ENCODE results near the gene C10orf90.
"Not testable (repeated sequence)": the region's sequence is repeated elsewhere in the genome, so short reads cannot be mapped to it uniquely, and the experiment has no call there.

The C10orf90 gene

DNA sequence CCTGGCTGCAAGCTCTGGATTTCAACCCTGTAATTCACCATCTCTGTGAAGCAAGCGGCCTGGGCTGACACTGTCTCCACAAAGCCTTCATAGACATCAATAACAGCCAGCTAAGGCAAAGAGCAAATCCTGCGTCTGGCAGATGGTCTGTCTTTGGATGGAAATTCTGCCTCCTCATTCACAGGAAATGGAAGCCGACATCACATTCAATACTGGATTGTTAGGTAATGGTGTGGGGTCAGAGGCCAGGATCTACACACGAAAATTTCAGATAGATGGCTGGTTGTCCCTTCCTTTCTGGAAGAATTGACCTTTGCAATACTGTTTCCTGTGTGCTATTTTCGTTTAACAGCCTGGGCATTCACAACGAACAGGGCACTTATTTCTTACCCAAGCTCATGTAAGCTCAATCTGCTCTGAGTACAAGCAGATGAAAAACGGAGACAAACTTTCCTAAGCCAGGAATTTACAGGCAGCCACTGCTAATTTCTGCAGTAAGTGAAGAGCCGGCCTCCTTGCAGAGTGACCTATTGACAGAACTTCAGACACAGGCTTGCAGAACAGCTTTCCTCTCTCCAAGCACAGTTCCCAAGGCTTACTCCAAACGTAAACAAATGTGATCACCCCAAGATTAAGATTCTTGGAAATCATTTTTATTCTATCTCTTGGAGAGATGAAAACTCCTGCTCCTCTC lies 279.2 kb downstream of the C10orf90 start:
- peak; percentile 74 for DNase-seq (ENCODE audit: low spot score)

DNA sequence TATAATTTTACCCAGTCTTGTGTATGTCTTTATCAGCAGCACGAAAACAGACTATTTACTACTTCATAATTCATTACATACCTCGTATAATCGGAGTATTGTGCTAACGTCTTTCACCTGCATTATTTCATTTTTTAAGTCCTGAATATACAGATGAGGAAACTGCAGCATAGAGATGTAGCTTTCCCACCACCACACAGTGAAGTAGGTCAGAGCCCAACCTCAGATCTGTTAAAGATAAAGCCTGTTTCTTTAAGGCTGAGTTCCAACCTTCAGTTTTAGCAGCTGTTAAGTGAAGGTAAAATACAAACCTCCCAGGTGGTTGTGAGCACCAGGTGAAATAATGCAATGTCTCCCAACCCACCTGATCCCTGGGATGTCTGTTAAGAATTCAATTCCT lies 280.2 kb downstream of the C10orf90 start:
- no peak for DNase-seq (ENCODE audit: low spot score)

DNA sequence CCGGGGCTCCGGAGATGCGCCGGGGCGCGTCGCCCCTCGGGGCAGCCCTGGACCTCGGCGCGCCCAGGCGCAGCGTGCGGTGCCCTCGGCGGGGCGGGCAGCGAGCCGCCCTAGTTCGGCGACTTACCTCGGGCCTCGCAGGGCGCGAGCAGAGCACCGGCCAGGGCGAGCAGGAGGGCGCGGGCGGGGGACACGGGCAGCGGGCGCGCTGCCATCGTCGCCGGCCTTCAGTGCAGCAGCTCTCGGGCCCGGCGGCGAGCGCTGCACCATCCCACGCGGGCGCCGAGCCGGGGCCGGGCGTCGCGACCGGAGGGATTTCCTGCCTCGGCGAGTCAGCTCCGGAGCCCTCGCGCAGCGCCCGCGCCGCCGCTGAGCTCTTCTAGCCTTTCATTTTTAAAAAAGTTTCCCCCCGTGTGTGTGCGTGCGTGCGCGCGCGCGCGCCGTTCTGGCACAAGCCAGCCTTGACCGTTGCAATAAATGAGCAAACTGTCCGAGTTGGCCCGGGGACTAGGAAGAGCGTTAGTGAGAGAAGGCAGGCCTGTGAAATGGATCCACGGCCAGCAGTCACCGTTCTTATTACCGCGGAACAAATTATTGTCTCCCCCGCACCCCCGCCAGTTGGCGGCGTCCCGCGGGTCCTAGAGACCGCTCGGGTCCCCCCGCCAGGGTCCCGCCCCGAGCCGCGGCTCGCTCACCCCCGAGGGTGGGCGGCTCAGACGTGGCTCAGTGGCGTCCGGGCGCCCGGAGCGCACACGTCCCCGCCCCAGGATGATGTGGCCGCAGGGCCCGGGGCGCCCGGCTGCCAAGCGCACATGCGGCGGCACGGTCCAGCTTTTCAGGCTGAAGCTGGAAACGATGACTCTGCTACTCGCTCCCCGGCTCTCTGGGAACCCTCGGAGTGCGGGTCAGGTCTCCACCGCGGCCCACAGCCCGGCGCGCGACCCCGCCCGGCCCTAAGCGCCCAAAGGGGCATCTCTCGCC lies 282.3 kb downstream of the C10orf90 start, which contains the start of gene ADAM12:
TSS of gene ADAM12 (minus strand) at position 547 of the 981 bp plus-strand sequence. CDS start at position 215, 332 bp downstream.
- peak; percentile 58 for DNase-seq (ENCODE audit: low spot score)

DNA sequence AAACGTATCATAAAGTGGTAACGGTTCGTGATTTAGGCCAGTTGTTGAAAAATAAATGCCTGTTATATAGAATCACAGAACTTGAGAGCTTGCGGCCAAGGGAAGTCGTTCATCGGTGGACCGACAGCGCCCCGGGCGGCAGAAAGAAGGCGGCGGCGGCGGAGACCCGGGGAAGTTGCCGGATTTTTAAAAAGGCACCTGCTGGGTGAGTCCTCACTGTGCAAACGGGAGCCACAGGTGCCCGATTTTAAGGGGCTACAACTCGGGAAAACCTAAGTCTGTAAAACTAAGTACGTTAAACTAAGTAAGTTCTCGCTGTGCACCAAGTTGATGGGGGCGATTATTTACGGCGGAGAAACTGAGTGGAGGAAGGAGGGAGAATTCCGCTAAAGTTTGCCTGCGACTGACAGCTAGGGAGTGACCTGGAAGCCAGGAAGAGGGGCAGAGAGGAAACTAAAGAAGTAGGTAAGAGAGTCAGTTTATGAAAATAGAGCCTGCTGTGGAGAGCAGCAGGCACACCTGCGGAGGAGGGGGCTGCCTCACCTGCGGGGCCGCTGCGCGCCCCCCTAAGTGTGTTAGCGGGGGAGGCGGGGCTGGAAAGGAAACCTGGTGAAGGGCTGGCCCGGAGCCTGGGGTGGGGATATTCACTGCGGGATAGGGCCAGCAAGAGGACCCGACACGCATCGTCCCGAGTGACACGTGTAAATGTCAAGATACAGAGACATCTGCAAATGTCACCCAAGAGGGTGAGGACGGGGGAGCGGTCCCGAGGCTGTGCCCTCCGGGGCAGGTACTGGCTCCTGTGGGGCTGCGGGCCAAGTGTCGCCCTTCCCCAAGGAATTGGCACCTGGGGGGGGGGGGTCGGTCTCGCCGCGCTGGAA lies 283.2 kb downstream of the C10orf90 start:
- DNase-seq (ENCODE audit: low spot score), result peak; percentile 63

DNA sequence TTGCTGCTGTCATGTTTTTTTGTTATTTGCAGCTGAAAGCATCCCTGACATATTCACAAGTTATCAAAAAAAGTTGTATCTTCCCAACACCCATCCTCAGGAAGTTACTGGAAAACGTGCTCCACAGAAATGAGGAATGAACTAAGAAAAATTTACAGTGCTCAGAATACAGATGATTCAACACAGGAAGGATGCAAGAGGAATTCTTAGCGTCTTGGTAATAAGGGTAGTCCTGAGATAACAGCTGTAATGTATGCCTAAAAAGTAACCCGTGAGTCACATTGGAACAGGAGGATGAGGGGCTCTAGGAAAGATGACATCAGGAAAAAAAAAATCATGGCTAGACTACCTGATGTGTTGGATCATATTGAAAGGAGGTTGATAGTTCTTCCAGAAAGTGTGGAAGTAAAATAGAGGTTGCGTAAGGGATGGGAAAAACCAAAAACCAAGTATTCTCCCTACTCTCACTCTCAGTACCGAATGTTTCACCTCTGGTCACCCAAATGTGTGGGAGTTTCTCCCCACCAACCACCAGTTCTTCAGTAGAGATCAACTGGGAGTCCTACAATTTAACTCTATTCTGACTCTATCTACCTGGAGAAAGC lies 286.1 kb downstream of the C10orf90 start:
- peak; percentile 65 for DNase-seq (ENCODE audit: low spot score)

DNA sequence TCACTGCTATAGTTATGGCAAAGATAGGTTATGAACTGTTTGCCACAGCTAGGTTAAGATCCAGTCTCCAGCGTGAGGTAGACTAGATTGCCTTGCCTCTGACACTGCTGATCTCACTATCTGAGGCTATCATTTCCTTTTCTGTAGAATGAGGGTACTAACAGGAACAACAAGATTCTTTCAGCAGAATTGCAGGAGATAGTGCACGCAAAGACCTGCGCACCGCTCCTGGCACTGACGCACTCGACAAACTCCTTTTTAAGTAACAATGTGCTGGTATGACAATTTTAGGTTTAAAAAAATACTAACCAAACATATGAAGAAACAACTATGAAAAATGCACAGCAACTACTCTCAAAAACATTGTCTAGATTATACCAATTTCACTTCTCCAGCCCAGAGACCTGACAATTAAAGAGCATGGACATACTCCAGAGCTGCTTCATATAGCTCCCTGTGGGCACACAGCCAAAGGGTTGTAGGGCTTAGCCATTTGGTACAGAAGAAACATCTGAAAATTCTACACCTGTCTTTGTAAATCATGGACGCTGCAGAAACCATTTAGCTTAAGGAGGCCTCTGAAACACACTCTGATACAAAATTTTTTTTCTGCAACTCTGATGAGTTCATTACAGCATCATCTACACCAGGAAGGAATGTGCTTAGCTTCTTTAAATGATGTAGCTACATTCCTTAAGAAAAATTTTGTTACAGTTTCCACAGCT lies 290.0 kb downstream of the C10orf90 start:
- DNase-seq (ENCODE audit: low spot score), result no peak

DNA sequence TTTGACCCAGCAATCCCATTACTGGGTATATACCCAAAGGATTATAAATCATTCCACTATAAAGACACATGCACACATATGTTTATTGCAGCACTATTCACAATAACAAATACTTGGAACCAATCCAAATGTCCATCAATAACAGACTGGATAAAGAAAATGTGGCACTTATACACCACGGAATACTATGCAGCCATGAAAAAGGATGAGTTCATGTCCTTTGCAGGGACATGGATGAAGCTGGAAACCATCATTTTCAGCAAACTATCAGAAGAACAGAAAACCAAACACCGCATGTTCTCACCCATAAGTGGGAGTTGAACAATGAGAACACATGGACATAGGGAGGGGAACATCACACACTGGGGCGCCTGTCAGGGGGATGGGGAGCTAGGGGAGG lies 291.3 kb downstream of the C10orf90 start:
- not testable (repeated sequence) for DNase-seq (ENCODE audit: low spot score)

DNA sequence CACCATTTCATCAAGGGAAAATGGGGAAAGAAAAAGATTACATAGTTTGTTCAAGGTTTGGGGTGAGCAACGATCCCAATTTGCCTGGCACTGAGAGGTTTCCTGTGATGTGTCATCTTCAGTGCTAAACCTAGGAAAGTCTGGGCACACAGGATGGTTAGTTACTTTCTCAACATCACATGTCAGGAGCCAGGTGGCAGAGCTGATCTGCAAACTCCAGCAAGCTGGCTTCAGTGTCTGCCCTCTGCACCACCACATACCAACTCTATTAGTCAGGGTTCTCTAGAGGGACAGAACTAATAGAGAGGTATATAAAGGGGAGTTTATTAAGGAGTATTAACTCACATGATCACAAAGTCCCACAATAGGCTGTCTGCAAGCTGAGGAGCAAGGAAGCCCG lies 293.5 kb downstream of the C10orf90 start:
- no peak for DNase-seq (ENCODE audit: low spot score)

DNA sequence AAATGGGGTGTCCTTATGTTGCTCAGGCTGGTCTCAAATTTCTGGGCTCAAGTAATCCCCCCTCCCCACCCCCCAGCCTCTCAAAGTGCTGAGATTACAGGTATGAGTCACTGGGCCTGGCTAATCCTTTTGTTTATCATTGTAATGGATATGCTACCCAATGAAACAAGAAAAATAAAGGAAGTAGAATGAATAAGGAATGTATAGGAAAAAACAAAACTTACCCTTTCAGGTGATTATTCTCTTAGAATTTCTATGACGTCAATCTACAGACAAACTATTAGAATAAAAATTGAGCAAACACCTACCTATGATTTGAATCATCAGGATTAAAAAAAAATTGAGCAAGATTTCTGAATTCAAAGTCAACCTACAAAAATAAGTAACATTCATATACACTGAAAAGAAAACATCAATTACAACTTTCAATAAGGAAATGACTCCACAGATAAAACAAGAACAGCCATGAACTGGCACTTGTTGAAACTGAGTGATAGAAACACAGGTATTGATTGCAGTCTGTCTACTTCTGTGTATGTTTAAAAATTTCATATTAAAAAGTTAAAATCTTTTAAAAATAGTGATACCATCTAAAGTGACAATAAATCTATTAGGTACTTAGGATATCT lies 294.5 kb downstream of the C10orf90 start:
- DNase-seq (ENCODE audit: low spot score), result no peak

DNA sequence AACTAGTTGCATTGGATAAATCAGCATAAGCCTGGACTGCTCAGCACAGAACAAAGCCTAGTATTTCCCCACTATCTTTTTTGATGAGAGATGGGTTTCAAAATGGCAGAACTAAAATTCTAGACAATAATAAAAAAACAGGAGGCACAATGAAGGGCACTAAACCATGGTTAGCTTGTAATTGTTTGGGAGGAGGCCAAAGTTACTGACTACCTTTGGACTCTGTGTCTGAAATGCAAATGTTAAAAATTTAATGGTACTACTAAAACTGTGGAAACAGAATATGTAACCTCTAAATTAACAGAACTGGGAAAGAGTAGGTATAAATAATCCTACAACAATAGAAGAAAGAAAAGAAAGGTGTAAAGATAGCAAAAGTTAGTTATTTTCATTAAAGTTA lies 295.2 kb downstream of the C10orf90 start:
- DNase-seq (ENCODE audit: low spot score), result no peak

Measured in kidney capillary endothelial cell (primary cell).